Kidney epithelial cell (primary cell): Measurements from ENCODE around the gene HLA-DQB1. TPM values are rescaled to one million over a fixed set of nuclear protein-coding genes. Genes with fewer than 3 reads are reported as not detected.
A peak's percentile ranks its signal among the peaks of the same experiment; 100 is the strongest.

ENCODE experiments used
- DNase-seq: peaks from one replicate; pipeline ENCODE4 v3.0.0-alpha.2; 2010; ENCODE audit warnings: low read depth
- H3K27me3 ChIP-seq: 2 replicates; pipeline ENCODE4 v1.6.0; 2011; ENCODE audit warnings: low read length; ENCODE audit not compliant: control insufficient read depth, insufficient read depth
- H3K36me3 ChIP-seq: 2 replicates; pipeline ENCODE4 v1.5.1; 2011; ENCODE audit warnings: low read length; ENCODE audit not compliant: control insufficient read depth, insufficient read depth
- H3K4me3 ChIP-seq: 2 replicates; pipeline ENCODE4 v1.5.1; 2011; ENCODE audit warnings: low read depth, mild to moderate bottlenecking, control low read depth, low read length
- CTCF ChIP-seq: IDR thresholded peaks from 2 replicates; pipeline ENCODE4 v1.5.1; 2011; ENCODE audit warnings: mild to moderate bottlenecking, moderate library complexity, low read length, control low read depth, inconsistent platforms; ENCODE audit not compliant: insufficient read depth, poor library complexity, severe bottlenecking
- total RNA-seq: library from RNA; depleted of rRNA; stranded (reverse); fragments of >200 nt; gene quantifications from 2 replicates; pipeline ENCODE4 v1.2.3, GENCODE V29; 2015

HLA-DQB1 gene
- total RNA-seq, 1 donor from 2014 or later = 24.5 TPM

GRCh38 chr6:32697031-32697430 lies 30.6 kb upstream of the HLA-DQB1 start:
- Histone ChIP-seq H3K27me3 (peaks cover 5% of the 10 kb centered on the region), H3K4me3 (no peak overlapping the region), H3K36me3 (no peaks in the 10 kb centered on the region)
- DNase-seq = no peak
- TF ChIP-seq CTCF = no peak

- Histone ChIP-seq H3K4me3 (no peak overlapping the region), H3K27me3 (no peaks in the 10 kb centered on the region), H3K36me3 (no peaks in the 10 kb centered on the region)
- DNase-seq = no peak
- peak; percentile 38 for TF ChIP-seq CTCF
Measured at GRCh38 chr6:32692019-32692418, 25.6 kb upstream of the HLA-DQB1 start.

GRCh38 chr6:32689531-32690501 lies 23.4 kb upstream of the HLA-DQB1 start:
- DNase-seq = no peak
- no peak for TF ChIP-seq CTCF
- H3K27me3 ChIP-seq = no peaks in the 10 kb centered on the region

GRCh38 chr6:32685603-32686002 lies 19.1 kb upstream of the HLA-DQB1 start:
- H3K4me3 ChIP-seq = no peak overlapping the region
- no peaks in the 10 kb centered on the region for H3K36me3 ChIP-seq
- H3K27me3 ChIP-seq = no peaks in the 10 kb centered on the region
- no peak for TF ChIP-seq CTCF
- no peak for DNase-seq

More at GRCh38 chr6:32689531-32690501, 23.4 kb upstream of the HLA-DQB1 start:
- no peaks in the 10 kb centered on the region for H3K36me3 ChIP-seq
- no peak overlapping the region for H3K4me3 ChIP-seq

GRCh38 chr6:32684246-32684645 lies 17.8 kb upstream of the HLA-DQB1 start:
- Histone ChIP-seq H3K36me3 (no peaks in the 10 kb centered on the region), H3K27me3 (no peaks in the 10 kb centered on the region), H3K4me3 (no peak overlapping the region)
- TF ChIP-seq CTCF = no peak
- DNase-seq = no peak
